Measurements from ENCODE around the gene OR5K4.

GRCh38 chr3:98402507-98402906 lies 48.9 kb downstream of the OR5K4 start:
- no peak for TF ChIP-seq CTCF (IDR thresholded peaks at IDR 0.05)
- no peak for TF ChIP-seq POLR2A (IDR thresholded peaks at IDR 0.05)

Measured in Peyer's patch (tissue), 4 donors.